K562 (cell line): Measurements from ENCODE around the gene VWA3A. TPM values are rescaled to one million over a fixed set of nuclear protein-coding genes. Genes with fewer than 3 reads are reported as not detected.

Source experiments
- ATAC-seq: fragments of 200-7000 bp; cut with Tn5 transposase; 3 replicates; pipeline ENCODE4 v1.9.1; 2020; ENCODE audit warnings: moderate library complexity
- BruUV-seq: library from RNA; stranded (reverse); fragments of 400-500 nt; replicated peaks from 2 replicates; lab custom pipeline; 2021; lab: Mats Ljungman, UMichigan
- CTCF ChIA-PET: fragments of 300-600 bp; formaldehyde crosslinking; extraction: SDS; loops from one replicate; lab custom pipeline; 2021; ENCODE audit warnings: low intra/inter-chr PET ratio; lab: Yijun Ruan, JAX
- POLR2A ChIA-PET: fragments of 300-600, 350-650 bp; sonication (Branson Sonifier 250); formaldehyde crosslinking; extraction: SDS; loops from one replicate; lab custom pipeline; 2021; ENCODE audit warnings: antibody characterized with exemption, inconsistent platforms; lab: Yijun Ruan, JAX
- DNase-seq, 4 experiments: peaks; one replicate each; pipeline versions ENCODE4 v3.0.0 to v3.0.0-alpha.2; 2011 to 2018; ENCODE audit warnings: low spot score in 3 of 4, mixed read lengths in 3 of 4; ENCODE audit errors: extremely low read depth in 1 of 4
- FAIRE-seq: peaks from 2 replicates; lab custom pipeline; 2011; peaks lifted over from hg19 to GRCh38; lab: Jason Lieb, UNC
- H2AFZ ChIP-seq: 2 replicates; pipeline ENCODE4 v1.6.0; 2011; ENCODE audit warnings: low read depth, low read length, control low read depth, inconsistent platforms
- H3K27ac ChIP-seq: fragments of 200-600 bp; 3 replicates; pipeline ENCODE4 v1.8.0; 2011; ENCODE audit warnings: low read depth, mild to moderate bottlenecking, control low read depth, inconsistent platforms, low read length, moderate library complexity, mixed read lengths; ENCODE audit errors: extremely low read depth
- H3K27me3 ChIP-seq, 2 experiments: fragments of 300-600 bp in 1 of 2; 2 replicates in 1 of 2; 3 replicates in 1 of 2; pipeline versions ENCODE4 v1.6.0 to v1.8.0; 2011; ENCODE audit warnings: inconsistent platforms in 2 of 2, low read length in 2 of 2, mild to moderate bottlenecking in 1 of 2, mixed read lengths in 1 of 2, moderate library complexity in 1 of 2; ENCODE audit not compliant: control insufficient read depth in 2 of 2, insufficient read depth in 2 of 2
- H3K36me3 ChIP-seq: fragments of 300-600 bp; 3 replicates; pipeline ENCODE4 v1.8.0; 2011; ENCODE audit warnings: mild to moderate bottlenecking, low read length, inconsistent platforms; ENCODE audit not compliant: control insufficient read depth, insufficient read depth
- H3K4me1 ChIP-seq, 2 experiments: fragments of 200-600 bp in 1 of 2; replicated peaks in 1 of 2; 2 replicates in 1 of 2; 3 replicates in 1 of 2; pipeline versions ENCODE4 v1.5.1 to v1.8.0; 2011; ENCODE audit warnings: inconsistent platforms in 2 of 2, low read length in 2 of 2, mild to moderate bottlenecking in 1 of 2, mixed read lengths in 1 of 2, moderate library complexity in 1 of 2; ENCODE audit not compliant: control insufficient read depth in 2 of 2, insufficient read depth in 2 of 2
- H3K4me2 ChIP-seq: 2 replicates; pipeline ENCODE4 v1.6.1; 2011; ENCODE audit warnings: low read length, control low read depth, inconsistent platforms, mixed read lengths; ENCODE audit not compliant: insufficient read depth
- H3K4me3 ChIP-seq: fragments of 200-600 bp; sonication (generic), shearing (Covaris generic); 2 replicates; pipeline ENCODE4 v1.5.1; 2016; ENCODE audit warnings: control low read depth, inconsistent platforms
- H3K79me2 ChIP-seq: fragments of 200-600 bp; 3 replicates; pipeline ENCODE4 v1.8.0; 2011; ENCODE audit warnings: low read length, inconsistent platforms; ENCODE audit not compliant: control insufficient read depth, insufficient read depth
- H3K9ac ChIP-seq, 2 experiments: 2 replicates each; pipeline versions ENCODE4 v1.6.0 to v1.6.1; 2011; ENCODE audit warnings: low read depth in 2 of 2, low read length in 2 of 2, control low read depth in 1 of 2, inconsistent platforms in 1 of 2, mild to moderate bottlenecking in 1 of 2, mixed read lengths in 1 of 2; ENCODE audit not compliant: insufficient read depth in 1 of 2
- H3K9me1 ChIP-seq: one replicate; pipeline ENCODE4 v1.6.0; 2011; ENCODE audit warnings: inconsistent platforms, mild to moderate bottlenecking, low read length, moderate library complexity; ENCODE audit not compliant: control insufficient read depth, insufficient read depth
- H3K9me3 ChIP-seq: replicated peaks from 2 replicates; pipeline ENCODE4 v1.5.1; 2011; ENCODE audit warnings: low read depth, low read length, inconsistent platforms; ENCODE audit not compliant: control insufficient read depth, insufficient read depth
- H4K20me1 ChIP-seq: replicated peaks from 2 replicates; pipeline ENCODE4 v1.6.1; 2011; ENCODE audit warnings: low read length, inconsistent platforms, mixed read lengths; ENCODE audit not compliant: control insufficient read depth, insufficient read depth
- CREBBP ChIP-seq: IDR thresholded peaks from one replicate; pipeline ENCODE4 v1.6.1; 2012; ENCODE audit warnings: low read depth, mild to moderate bottlenecking, control low read depth, inconsistent platforms, low read length
- DMBX1 ChIP-seq: fragments of 250-450 bp; sonication (Bioruptor Pico); IDR thresholded peaks from 2 replicates; pipeline ENCODE4 v1.8.0; 2022; ENCODE audit warnings: inconsistent platforms, mild to moderate bottlenecking, moderate library complexity, borderline replicate concordance
- NCOA4 ChIP-seq: fragments of 450-650 bp; IDR thresholded peaks from 2 replicates; pipeline ENCODE4 v1.6.1; 2018; ENCODE audit warnings: mild to moderate bottlenecking; ENCODE audit not compliant: partially characterized antibody
- ZNF197 ChIP-seq: fragments of 200-800 bp; sonication (Bioruptor generic); IDR thresholded peaks from 2 replicates; pipeline ENCODE4 v1.6.1; 2016; ENCODE audit warnings: low read depth, missing genetic modification characterization, missing compliant biosample characterization
- ZNF277 ChIP-seq: fragments of 250-450 bp; sonication (Bioruptor Pico); IDR thresholded peaks from 2 replicates; pipeline ENCODE4 v1.8.0; 2022; ENCODE audit warnings: inconsistent platforms, mild to moderate bottlenecking, moderate library complexity, borderline replicate concordance
- in situ Hi-C: fragments of 300-500 bp; cut with MboI; formaldehyde crosslinking; loops from 4 replicates; pipeline ENCODE4 v1.15.0; 2018; ENCODE audit warnings: inconsistent platforms, mixed read lengths
- intact Hi-C: fragments of 100-400 bp; cut with micrococcal nuclease; formaldehyde crosslinking; loops from 2 replicates; pipeline ENCODE4 v1.14.2; 2022
- polyA plus RNA-seq, 8 experiments: library from polyadenylated mRNA; depleted of rRNA in 4 of 8; stranded (reverse) in 5 of 8; unstranded in 3 of 8; fragments of >200 nt; fragmentation: Nextera tagmentation in 2 of 8; fragmentation: Illumina TruSeq in 1 of 8; extraction: Ambion mirVana in 2 of 8; extraction: Trizol in 1 of 8; gene quantifications; 2 replicates each; pipeline versions ENCODE4 v1.2.1 to v1.2.3, GENCODE V29; 2011 to 2014; ENCODE audit warnings: inconsistent platforms in 1 of 8, missing spikeins in 1 of 8
- total RNA-seq, 7 experiments: library from RNA; depleted of rRNA in 6 of 7; stranded (reverse); fragments of >200 nt in 6 of 7; fragmentation: Illumina TruSeq in 2 of 7; extraction: Trizol in 2 of 7; gene quantifications; 2 replicates each; pipeline versions ENCODE4 v1.2.1 to v1.2.3, GENCODE V29; 2011 to 2021; ENCODE audit warnings: low replicate concordance in 1 of 7
- TF ChIP-seq, protein P1 (sequence below): fragments of 200-400 bp; formaldehyde crosslinking; IDR thresholded peaks from 2 replicates; pipeline ENCODE4 v1.6.1; 2017; ENCODE audit warnings: mild to moderate bottlenecking, low read depth, low read length, moderate library complexity

The VWA3A gene
- total and polyA plus RNA-seq, 9 of the 15 experiments (the other 6 are each of a cell fraction or from before 2014, with no cell fraction given): not detected

DNA sequence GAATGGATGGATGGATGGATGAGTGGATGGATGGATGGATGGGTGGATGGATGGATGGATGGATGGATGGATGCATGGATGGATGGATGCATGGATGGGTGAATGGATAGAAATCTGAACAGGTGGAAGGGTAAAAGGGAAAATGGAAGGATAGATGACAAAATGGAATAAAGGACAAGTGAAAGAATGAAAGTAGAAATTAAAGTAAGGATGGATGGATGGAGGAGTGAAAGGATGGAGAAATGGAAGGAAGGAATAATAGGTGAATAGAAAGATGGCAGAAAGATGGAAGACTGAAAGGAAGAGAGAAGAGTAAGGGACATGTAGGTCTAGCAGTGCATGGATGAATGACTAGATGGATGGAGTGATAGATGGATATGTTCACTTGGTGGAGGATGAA lies 29.9 kb downstream of the VWA3A start:
- Histone ChIP-seq H3K9me3 (no peaks in the 10 kb centered on the region), H2AFZ (no peak overlapping the region), H3K4me3 (no peak overlapping the region), H4K20me1 (no peaks in the 10 kb centered on the region), H3K4me2 (no peak overlapping the region), H3K4me1 (no peaks in the 10 kb centered on the region), H3K27ac (no peak overlapping the region), H3K9me1 (no peaks in the 10 kb centered on the region), H3K36me3 (no peaks in the 10 kb centered on the region), H3K9ac (no peak overlapping the region), H3K27me3 (peaks cover 3 to 6% of the 10 kb centered on the region in 2 experiments; a peak in 2 of 5 replicates), H3K79me2 (no peaks in the 10 kb centered on the region)
- ChIA-PET POLR2A (no interaction called here), CTCF (no interaction called here)
- intact Hi-C loops (no loop called here), in situ Hi-C loops (loop anchor here (25.0 kb wide), 1 partner anchor 310 kb away; no protein-coding TSS in a partner anchor)
- no peak for ATAC-seq
- no peak for FAIRE-seq
- DNase-seq: no peak
- BruUV-seq: no TSS peak
- TF ChIP-seq, protein P1, sequence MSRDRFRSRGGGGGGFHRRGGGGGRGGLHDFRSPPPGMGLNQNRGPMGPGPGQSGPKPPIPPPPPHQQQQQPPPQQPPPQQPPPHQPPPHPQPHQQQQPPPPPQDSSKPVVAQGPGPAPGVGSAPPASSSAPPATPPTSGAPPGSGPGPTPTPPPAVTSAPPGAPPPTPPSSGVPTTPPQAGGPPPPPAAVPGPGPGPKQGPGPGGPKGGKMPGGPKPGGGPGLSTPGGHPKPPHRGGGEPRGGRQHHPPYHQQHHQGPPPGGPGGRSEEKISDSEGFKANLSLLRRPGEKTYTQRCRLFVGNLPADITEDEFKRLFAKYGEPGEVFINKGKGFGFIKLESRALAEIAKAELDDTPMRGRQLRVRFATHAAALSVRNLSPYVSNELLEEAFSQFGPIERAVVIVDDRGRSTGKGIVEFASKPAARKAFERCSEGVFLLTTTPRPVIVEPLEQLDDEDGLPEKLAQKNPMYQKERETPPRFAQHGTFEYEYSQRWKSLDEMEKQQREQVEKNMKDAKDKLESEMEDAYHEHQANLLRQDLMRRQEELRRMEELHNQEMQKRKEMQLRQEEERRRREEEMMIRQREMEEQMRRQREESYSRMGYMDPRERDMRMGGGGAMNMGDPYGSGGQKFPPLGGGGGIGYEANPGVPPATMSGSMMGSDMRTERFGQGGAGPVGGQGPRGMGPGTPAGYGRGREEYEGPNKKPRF: no peak
- TF ChIP-seq ZNF277: no peak
- TF ChIP-seq DMBX1 (CRISPR knock-in tag): no peak
- TF ChIP-seq CREBBP: no peak
- no peak for TF ChIP-seq NCOA4
- no peak for TF ChIP-seq ZNF197
